H1 (cell line): Measurements from ENCODE around the gene AHDC1. TPM values are rescaled to one million over a fixed set of nuclear protein-coding genes. Genes with fewer than 3 reads are reported as not detected.

Source experiments
- CHD1 ChIP-seq: IDR thresholded peaks from 2 replicates; pipeline ENCODE4 v1.6.1; 2012; ENCODE audit warnings: low read depth, low read length, improper control_type of control experiment
- CHD7 ChIP-seq: fragments of 300-600 bp; sonication (generic); IDR thresholded peaks from 2 replicates; pipeline ENCODE4 v1.7.1; 2012; ENCODE audit warnings: low read length, moderate library complexity, mild to moderate bottlenecking, inconsistent platforms; ENCODE audit not compliant: insufficient replicate concordance
- EZH2 ChIP-seq: fragments of 200-600 bp; sonication (generic); IDR thresholded peaks from 2 replicates; pipeline ENCODE4 v1.7.1; 2012; ENCODE audit warnings: low read depth, mild to moderate bottlenecking, moderate library complexity, low read length, inconsistent platforms; ENCODE audit not compliant: severe bottlenecking
- KDM5A ChIP-seq: fragments of 200-600 bp; IDR thresholded peaks from 2 replicates; pipeline ENCODE4 v1.7.1; 2012; ENCODE audit warnings: mild to moderate bottlenecking, low read length, inconsistent platforms, mixed read lengths
- POLR2A ChIP-seq, 2 experiments: IDR thresholded peaks; 1 replicate in 1 of 2; 2 replicates in 1 of 2; pipeline ENCODE4 v1.6.1; 2011; ENCODE audit warnings: low read depth in 2 of 2, low read length in 2 of 2, mild to moderate bottlenecking in 2 of 2; ENCODE audit errors: control extremely low read depth in 1 of 2
- POLR2AphosphoS5 ChIP-seq: IDR thresholded peaks from 2 replicates; pipeline ENCODE4 v1.6.1; 2011; ENCODE audit warnings: low read depth, low read length
- RAD21 ChIP-seq, 2 experiments: IDR thresholded peaks in 1 of 2; conservative IDR thresholded peaks in 1 of 2; 2 replicates each; pipeline ENCODE4 v1.6.1; 2011; ENCODE audit warnings: low read depth in 2 of 2, low read length in 2 of 2, improper control_type of control experiment in 1 of 2, inconsistent platforms in 1 of 2, mild to moderate bottlenecking in 1 of 2, moderate library complexity in 1 of 2
- SIX5 ChIP-seq: IDR thresholded peaks from 2 replicates; pipeline ENCODE4 v1.6.1; 2011; ENCODE audit warnings: mild to moderate bottlenecking, low read depth, low read length
- TBP ChIP-seq: IDR thresholded peaks from 2 replicates; pipeline ENCODE4 v1.6.1; 2011; ENCODE audit warnings: low read depth, low read length, improper control_type of control experiment
- ZNF274 ChIP-seq: IDR thresholded peaks from 2 replicates; pipeline ENCODE4 v1.7.0; 2012; ENCODE audit warnings: low read length, borderline replicate concordance; ENCODE audit errors: extremely low read depth
- polyA plus RNA-seq, 7 experiments: library from polyadenylated mRNA; depleted of rRNA in 3 of 7; stranded (reverse) in 5 of 7; unstranded in 2 of 7; fragments of >200 nt in 5 of 7; fragments of 200-250 nt in 2 of 7; gene quantifications; 1 replicate in 5 of 7; 2 replicates in 1 of 7; 4 replicates in 1 of 7; pipeline versions ENCODE4 v1.2.1 to v1.2.3, GENCODE V29; 2011 to 2013; ENCODE audit warnings: missing spikeins in 2 of 7, mixed read lengths in 2 of 7
- total RNA-seq: library from RNA; stranded (reverse); fragmentation: NEBNext Ultra II Directional; extraction: Animal tissue kit (Norgen Biotek cat#: 25700); gene quantifications from 2 replicates; pipeline ENCODE4 v1.2.1, GENCODE V29; 2021

Gene AHDC1
- total and polyA plus RNA-seq, 2 of the 8 experiments (the other 6 are each of a cell fraction or from before 2014, with no cell fraction given): 4.4 to 35.1 TPM

- TF ChIP-seq CHD7: no peak
- TF ChIP-seq TBP: peak; percentile 39; the same call in 1 of the 2 replicates
- peak; percentile 58 for TF ChIP-seq POLR2AphosphoS5
- no peak for TF ChIP-seq CHD1
- TF ChIP-seq SIX5: no peak
- TF ChIP-seq RAD21 (IDR thresholded peaks at IDR 0.05 in 1 of 2, conservative IDR thresholded peaks at IDR 0.05 in 1 of 2; ENCODE audit: low read depth in 2 of 2, low read length in 2 of 2): peak in 1 of 2 experiments; percentile 4; a peak in 1 of 4 replicates
- no peak; a peak in 1 of 3 replicates for TF ChIP-seq POLR2A (IDR thresholded peaks at IDR 0.05; ENCODE audit: control extremely low read depth in 1 of 2, low read depth in 2 of 2, low read length in 2 of 2)
- no peak for TF ChIP-seq KDM5A
- TF ChIP-seq EZH2: no peak
- no peak for TF ChIP-seq ZNF274
Measured at GRCh38 chr1:27574871-27575831, 28.8 kb downstream of the AHDC1 start (continued).
